ENCODE data around the gene ERN1.

The ERN1 gene

DNA sequence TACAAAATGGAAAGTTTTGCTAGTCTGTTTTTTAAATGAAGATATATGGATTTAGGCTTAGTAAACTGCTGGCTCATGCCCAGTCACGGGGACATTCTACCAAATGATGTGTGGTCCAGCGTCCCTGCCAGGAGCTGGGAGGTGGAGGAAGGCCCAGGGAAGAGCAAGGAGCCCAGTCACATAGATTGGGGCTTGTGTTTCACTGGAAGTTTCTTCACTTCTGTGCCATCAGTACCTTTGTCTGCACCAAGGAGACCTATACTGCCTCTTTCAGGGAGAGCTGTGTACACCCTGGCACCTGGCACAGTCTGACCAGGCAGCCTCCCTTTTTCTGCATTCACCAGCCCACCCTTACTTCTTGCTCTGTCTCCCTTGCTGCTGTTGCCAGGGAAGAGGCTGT lies 32.6 kb upstream of the ERN1 start:
- no peak overlapping the region for H3K27ac ChIP-seq
- TF ChIP-seq ZFX (IDR thresholded peaks at IDR 0.05): no peak
- TF ChIP-seq, protein P1, sequence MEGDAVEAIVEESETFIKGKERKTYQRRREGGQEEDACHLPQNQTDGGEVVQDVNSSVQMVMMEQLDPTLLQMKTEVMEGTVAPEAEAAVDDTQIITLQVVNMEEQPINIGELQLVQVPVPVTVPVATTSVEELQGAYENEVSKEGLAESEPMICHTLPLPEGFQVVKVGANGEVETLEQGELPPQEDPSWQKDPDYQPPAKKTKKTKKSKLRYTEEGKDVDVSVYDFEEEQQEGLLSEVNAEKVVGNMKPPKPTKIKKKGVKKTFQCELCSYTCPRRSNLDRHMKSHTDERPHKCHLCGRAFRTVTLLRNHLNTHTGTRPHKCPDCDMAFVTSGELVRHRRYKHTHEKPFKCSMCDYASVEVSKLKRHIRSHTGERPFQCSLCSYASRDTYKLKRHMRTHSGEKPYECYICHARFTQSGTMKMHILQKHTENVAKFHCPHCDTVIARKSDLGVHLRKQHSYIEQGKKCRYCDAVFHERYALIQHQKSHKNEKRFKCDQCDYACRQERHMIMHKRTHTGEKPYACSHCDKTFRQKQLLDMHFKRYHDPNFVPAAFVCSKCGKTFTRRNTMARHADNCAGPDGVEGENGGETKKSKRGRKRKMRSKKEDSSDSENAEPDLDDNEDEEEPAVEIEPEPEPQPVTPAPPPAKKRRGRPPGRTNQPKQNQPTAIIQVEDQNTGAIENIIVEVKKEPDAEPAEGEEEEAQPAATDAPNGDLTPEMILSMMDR (conservative IDR thresholded peaks at IDR 0.05): no peak

DNA sequence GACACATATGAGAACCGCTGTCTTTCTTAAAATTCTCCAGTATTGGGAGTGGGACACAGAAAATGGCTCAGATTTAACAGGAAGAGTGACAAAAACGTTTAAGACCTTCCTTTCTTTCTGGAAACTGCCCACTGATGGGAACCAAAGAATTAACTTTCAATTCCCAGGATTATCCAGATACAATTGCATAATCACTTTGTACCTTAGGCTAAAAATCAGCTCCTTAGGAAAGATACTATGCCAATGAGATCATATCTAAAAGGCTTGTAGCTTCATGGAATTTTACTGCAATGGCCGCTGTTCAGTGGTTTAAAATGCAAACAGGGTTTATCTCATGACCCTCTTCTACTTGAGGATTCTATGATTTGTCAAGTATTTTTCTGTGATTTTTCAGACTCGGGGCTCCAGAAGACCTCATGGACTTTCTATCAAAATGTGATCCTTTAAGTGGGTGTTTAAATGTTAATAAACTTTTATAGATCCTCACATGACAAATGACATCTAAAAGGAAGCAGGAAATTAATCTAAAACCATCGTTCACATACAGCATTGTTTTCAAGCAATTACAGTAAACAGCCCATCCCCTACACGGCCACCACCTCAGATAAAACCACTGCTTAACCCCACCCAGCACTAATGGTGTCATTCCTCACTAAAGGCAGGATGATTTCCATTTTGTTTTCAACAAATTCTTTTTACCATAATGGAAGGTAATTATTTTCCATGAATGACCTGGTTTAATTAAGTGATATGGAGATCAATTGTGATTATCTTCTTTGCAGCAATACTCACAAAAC lies 31.6 kb upstream of the ERN1 start:
- TF ChIP-seq, protein P1 (conservative IDR thresholded peaks at IDR 0.05): no peak
- TF ChIP-seq ZFX (IDR thresholded peaks at IDR 0.05): no peak
- no peak overlapping the region for H3K27ac ChIP-seq

DNA sequence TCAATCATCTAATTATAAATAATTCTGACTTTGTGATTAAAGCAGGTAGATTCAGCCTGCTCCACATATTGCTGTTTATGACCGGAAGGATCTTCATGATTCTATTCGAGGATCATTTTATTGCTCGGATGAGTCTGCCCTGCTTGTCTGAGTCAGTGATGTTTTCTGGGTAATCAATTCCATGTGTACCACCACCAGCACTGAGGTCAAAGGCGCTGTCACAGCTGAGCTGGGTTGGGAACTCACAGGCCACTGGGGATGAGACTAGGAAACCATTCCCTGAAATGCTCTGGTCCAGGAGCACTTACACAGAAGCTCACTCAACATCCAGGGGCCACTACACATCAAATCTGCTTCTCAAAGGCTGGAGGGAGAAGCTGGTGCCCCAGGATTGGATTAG lies 30.4 kb upstream of the ERN1 start:
- no peak overlapping the region for H3K27ac ChIP-seq
- TF ChIP-seq, protein P1 (conservative IDR thresholded peaks at IDR 0.05): no peak
- no peak for TF ChIP-seq ZFX (IDR thresholded peaks at IDR 0.05)

DNA sequence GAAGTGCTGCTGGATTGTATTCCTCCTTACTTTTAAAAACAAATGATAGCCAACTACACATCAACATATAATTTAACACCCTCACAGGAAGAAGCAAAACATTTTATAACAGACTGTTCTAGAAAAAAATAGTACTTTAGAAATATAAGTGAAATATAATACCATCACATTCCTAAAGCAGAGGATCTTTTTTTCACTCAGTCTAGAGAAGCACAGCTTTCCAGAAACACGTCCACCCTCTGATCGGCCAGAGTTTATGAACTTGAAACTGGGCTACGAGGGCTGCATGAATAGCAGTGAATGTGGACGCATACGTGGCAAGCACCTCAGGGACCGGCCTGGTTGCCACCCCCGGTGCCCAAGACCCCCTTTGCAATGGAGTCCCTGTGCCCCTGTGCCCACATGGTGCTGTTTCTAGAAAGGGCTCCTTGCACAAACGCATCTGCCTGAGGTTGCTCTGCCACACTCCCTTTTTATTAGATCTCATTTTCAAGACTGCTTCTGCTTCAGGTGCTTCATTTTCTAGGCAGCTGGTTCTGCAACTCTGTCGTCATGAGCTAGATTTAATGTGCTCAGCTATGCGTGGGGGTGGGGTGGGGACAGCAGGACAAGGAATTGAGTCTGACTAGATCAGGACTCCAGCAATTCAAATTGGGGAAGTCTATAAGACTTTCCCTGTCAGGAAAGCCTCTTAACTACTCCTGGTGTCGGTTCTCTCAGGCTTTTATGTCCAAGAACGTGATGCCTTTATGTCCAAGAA lies 29.1 kb upstream of the ERN1 start:
- no peak overlapping the region for H3K27ac ChIP-seq
- TF ChIP-seq, protein P1 (conservative IDR thresholded peaks at IDR 0.05): no peak
- TF ChIP-seq ZFX (IDR thresholded peaks at IDR 0.05): no peak

DNA sequence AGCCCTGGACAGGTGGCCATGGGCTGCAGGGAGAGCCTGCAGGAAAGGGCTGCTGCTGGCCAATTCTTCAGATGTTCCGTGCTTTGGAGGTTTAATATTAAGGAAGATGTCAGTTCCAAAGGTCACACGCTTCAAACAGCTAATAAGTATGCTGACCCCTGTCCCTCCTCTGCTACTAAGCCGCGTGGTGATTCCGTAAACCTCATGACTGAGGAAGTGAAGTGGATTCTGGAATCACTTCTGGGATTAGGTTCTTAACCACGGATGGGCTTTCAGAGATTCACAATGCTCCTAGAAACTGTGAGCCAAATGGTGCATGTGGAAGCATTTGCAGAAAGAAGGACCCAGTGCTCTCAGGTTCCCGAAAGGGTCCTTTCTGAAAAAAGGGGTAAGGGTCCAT lies 28.5 kb upstream of the ERN1 start:
- no peak overlapping the region for H3K27ac ChIP-seq

DNA sequence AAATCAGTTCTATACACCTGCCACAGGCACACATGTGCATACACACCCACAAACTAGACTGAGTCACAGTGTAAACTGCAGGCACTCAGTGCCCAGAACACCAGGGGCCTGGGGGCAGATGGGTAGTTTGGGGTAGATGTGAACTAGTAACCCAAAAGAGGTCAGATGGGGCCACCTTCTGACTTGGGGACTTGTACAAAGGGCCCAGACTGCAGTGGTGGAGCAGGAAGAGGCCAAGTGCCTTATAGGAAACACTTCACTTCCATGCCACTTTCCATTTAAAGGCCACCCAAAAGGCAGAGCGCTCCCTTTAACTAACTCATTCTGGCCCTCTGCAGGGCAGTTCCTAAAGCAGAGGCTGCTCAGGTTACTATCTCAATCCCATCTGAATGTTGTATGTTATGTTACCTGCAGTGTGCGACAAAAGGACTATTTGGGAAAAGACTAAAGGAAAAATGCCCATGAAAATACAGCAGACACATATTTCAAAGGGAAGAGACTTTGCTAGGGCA lies 27.8 kb upstream of the ERN1 start:
- no peak for TF ChIP-seq ZFX (IDR thresholded peaks at IDR 0.05)
- TF ChIP-seq, protein P1 (conservative IDR thresholded peaks at IDR 0.05): no peak

More for the DNA sequence above, 28.5 kb upstream of the ERN1 start:
- no peak for TF ChIP-seq ZFX (IDR thresholded peaks at IDR 0.05)
- TF ChIP-seq, protein P1 (conservative IDR thresholded peaks at IDR 0.05): no peak

DNA sequence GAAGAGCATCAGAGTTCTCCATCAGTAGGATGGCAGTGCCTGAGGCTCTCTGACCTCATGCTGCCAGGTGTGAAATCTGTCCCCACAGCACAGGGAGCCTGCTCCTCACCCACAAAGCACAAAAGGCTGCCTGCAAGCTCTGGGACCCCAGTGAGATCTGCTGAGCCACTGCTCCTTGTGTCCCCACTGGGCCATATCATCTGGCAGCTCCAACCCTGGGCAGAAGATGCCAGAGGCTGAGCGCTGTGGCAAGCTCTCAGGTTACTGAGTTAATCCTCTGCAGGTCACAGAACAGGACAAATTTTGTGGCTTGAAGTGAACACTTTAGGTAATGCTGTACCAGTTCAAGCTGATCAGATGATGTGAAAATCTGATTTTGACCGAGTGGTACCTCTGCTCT lies 26.7 kb upstream of the ERN1 start:
- no peak for TF ChIP-seq ZFX (IDR thresholded peaks at IDR 0.05)
- TF ChIP-seq, protein P1 (conservative IDR thresholded peaks at IDR 0.05): no peak
- H3K27ac ChIP-seq: peak overlapping the region; percentile 52

More for the DNA sequence above, 27.8 kb upstream of the ERN1 start:
- no peak overlapping the region for H3K27ac ChIP-seq
